C4-2B (cell line): Measurements from ENCODE around the gene OR4D2.

Experiments
- ZFX ChIP-seq: fragments of 450-650 bp; IDR thresholded peaks from 2 replicates; pipeline ENCODE4 v1.6.1; 2017
- TF ChIP-seq, protein P1 (sequence below): fragments of 450-650 bp; conservative IDR thresholded peaks from 2 replicates; pipeline ENCODE4 v1.5.1; 2017; ENCODE audit warnings: mild to moderate bottlenecking

DNA sequence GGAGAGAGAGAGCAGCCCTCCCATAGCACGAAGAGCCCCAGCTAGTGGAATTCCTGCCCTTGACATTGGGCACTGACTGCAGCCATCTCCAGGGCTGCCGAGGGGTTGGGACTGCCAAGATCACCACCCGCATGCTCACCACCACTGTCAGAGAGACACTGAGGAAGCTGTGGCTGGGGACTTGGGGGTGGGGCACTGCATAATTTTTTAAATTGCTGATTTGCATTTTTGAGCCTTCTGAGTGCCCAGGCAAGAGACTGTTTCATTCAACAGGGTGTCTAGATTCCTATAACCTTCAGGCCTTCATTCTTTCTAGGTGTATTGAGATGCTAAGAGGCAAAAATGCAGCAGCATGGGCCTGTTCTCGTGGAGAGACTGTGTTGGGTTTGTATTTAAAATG, 16.7 kb downstream of the OR4D2 start:
- TF ChIP-seq, protein P1, sequence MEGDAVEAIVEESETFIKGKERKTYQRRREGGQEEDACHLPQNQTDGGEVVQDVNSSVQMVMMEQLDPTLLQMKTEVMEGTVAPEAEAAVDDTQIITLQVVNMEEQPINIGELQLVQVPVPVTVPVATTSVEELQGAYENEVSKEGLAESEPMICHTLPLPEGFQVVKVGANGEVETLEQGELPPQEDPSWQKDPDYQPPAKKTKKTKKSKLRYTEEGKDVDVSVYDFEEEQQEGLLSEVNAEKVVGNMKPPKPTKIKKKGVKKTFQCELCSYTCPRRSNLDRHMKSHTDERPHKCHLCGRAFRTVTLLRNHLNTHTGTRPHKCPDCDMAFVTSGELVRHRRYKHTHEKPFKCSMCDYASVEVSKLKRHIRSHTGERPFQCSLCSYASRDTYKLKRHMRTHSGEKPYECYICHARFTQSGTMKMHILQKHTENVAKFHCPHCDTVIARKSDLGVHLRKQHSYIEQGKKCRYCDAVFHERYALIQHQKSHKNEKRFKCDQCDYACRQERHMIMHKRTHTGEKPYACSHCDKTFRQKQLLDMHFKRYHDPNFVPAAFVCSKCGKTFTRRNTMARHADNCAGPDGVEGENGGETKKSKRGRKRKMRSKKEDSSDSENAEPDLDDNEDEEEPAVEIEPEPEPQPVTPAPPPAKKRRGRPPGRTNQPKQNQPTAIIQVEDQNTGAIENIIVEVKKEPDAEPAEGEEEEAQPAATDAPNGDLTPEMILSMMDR, result no peak
- no peak for TF ChIP-seq ZFX
